HL-60 (cell line): Measurements from ENCODE around the gene SLC17A5.

ENCODE experiments used
- GABPA ChIP-seq: IDR thresholded peaks from 2 replicates; pipeline ENCODE4 v1.6.1; 2012; ENCODE audit warnings: low read depth
- TF ChIP-seq, protein P1 (sequence below): IDR thresholded peaks from one replicate; pipeline ENCODE4 v1.5.1; 2011; ENCODE audit warnings: low read length, control low read depth, inconsistent platforms; ENCODE audit not compliant: insufficient read depth

DNA sequence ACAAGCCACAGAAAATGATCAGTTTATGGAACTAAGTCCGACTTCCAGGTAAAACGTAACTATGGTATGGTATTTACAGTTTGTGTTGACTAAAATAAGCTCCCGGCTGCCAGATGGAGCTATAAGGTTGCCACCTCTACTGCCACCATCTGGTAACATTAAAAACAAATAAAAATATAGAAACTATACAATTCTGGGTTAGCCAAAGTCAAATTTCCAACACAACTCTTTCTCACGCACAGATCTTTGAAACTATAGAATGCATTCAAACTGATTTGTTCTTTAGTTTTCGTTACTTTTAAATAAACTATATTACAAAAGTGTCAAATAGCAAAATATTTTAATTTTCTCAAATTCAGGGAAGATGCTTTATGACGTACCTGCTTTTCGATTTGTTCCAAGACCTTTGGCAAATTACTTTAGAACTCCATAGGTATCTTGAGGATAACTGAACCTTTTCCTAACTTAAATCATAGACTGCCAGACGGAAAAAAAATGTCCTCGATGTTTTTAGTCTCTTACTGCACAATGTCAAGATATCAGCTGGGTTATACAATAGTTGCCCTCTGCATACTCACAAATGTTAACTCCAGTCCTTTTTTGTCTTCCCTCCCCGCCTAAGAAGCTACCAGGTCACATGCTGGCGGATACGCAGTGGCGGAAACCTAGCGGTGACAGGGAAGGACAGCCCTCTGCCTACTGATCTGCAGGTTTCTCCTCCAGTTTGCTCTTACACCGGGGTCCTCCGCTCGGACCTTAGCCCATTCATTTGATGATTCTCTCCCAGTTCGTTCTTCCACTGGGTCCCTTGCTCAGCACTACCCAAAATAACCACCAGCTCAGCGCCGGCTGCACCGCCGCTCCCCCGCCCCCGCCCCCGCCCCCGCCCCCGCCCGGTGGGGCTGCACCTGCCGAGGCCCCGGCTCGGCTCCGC, 888 bp downstream of the SLC17A5 start:
- TF ChIP-seq, protein P1, sequence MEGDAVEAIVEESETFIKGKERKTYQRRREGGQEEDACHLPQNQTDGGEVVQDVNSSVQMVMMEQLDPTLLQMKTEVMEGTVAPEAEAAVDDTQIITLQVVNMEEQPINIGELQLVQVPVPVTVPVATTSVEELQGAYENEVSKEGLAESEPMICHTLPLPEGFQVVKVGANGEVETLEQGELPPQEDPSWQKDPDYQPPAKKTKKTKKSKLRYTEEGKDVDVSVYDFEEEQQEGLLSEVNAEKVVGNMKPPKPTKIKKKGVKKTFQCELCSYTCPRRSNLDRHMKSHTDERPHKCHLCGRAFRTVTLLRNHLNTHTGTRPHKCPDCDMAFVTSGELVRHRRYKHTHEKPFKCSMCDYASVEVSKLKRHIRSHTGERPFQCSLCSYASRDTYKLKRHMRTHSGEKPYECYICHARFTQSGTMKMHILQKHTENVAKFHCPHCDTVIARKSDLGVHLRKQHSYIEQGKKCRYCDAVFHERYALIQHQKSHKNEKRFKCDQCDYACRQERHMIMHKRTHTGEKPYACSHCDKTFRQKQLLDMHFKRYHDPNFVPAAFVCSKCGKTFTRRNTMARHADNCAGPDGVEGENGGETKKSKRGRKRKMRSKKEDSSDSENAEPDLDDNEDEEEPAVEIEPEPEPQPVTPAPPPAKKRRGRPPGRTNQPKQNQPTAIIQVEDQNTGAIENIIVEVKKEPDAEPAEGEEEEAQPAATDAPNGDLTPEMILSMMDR = no peak
- no peak for TF ChIP-seq GABPA
